HUES64 (cell line): Measurements from ENCODE around the gene HMG20A.

ENCODE experiments used
- H3K27ac ChIP-seq: 2 replicates; pipeline ENCODE4 v1.7.0; 2013; ENCODE audit warnings: low read depth, low read length, inconsistent platforms
- H3K27me3 ChIP-seq: 2 replicates; pipeline ENCODE4 v1.6.1; 2013; ENCODE audit warnings: mild to moderate bottlenecking, low read length; ENCODE audit not compliant: insufficient read depth
- H3K36me3 ChIP-seq: 2 replicates; pipeline ENCODE4 v1.6.1; 2013; ENCODE audit warnings: mild to moderate bottlenecking, low read length; ENCODE audit not compliant: insufficient read depth
- H3K4me1 ChIP-seq: 2 replicates; pipeline ENCODE4 v1.6.1; 2013; ENCODE audit warnings: mild to moderate bottlenecking, low read length, moderate library complexity; ENCODE audit not compliant: insufficient read depth
- H3K4me3 ChIP-seq: 2 replicates; pipeline ENCODE4 v1.5.1; 2013; ENCODE audit warnings: mild to moderate bottlenecking, low read length, moderate library complexity
- H3K9ac ChIP-seq: 2 replicates; pipeline ENCODE4 v1.6.1; 2013; ENCODE audit warnings: mild to moderate bottlenecking, low read depth, low read length
- H3K9me3 ChIP-seq: 2 replicates; pipeline ENCODE4 v1.6.1; 2013; ENCODE audit warnings: low read depth, low read length; ENCODE audit not compliant: insufficient read depth
- WGBS: fragments of 150-250, 120-280 bp; methylation state at CpG from one replicate; pipeline ENCODE4 v1.1.7; 2013; ENCODE audit warnings: missing lambda C conversion rate; 5-methylcytosine and 5-hydroxymethylcytosine counted together

HMG20A gene

GRCh38 chr15:77513226-77513625 lies 92.5 kb downstream of the HMG20A start:
- Histone ChIP-seq H3K27ac (no peak overlapping the region), H3K9ac (no peak overlapping the region), H3K36me3 (no peaks in the 10 kb centered on the region), H3K4me3 (no peak overlapping the region), H3K27me3 (no peaks in the 10 kb centered on the region), H3K4me1 (peaks cover 47% of the 10 kb centered on the region), H3K9me3 (no peaks in the 10 kb centered on the region)
- WGBS = 96% methylated on average over 4 of the region's 4 CpGs

GRCh38 chr15:77514641-77515402 lies 94.1 kb downstream of the HMG20A start:
- Histone ChIP-seq H3K4me1 (peaks cover 41% of the 10 kb centered on the region), H3K27ac (no peak overlapping the region), H3K4me3 (no peak overlapping the region), H3K27me3 (no peaks in the 10 kb centered on the region), H3K9ac (no peak overlapping the region), H3K9me3 (no peaks in the 10 kb centered on the region), H3K36me3 (no peaks in the 10 kb centered on the region)
- WGBS = 81% methylated on average over 10 of the region's 11 CpGs

GRCh38 chr15:77515613-77516012 lies 94.9 kb downstream of the HMG20A start:
- Histone ChIP-seq H3K9ac (no peak overlapping the region), H3K27ac (no peak overlapping the region), H3K4me3 (no peak overlapping the region), H3K27me3 (no peaks in the 10 kb centered on the region), H3K9me3 (no peaks in the 10 kb centered on the region), H3K4me1 (peaks cover 35% of the 10 kb centered on the region), H3K36me3 (no peaks in the 10 kb centered on the region)
- WGBS = 84% methylated on average over 2 of the region's 2 CpGs

GRCh38 chr15:77516076-77516475 lies 95.4 kb downstream of the HMG20A start:
- 94% methylated on average over 7 of the region's 7 CpGs for WGBS
- peaks cover 30% of the 10 kb centered on the region for H3K4me1 ChIP-seq
- H3K4me3 ChIP-seq = no peak overlapping the region
- H3K27ac ChIP-seq = no peak overlapping the region
- no peaks in the 10 kb centered on the region for H3K9me3 ChIP-seq
- H3K9ac ChIP-seq = no peak overlapping the region
- H3K36me3 ChIP-seq = no peaks in the 10 kb centered on the region
- no peaks in the 10 kb centered on the region for H3K27me3 ChIP-seq

- 98% methylated on average over 12 of the region's 12 CpGs for WGBS
- H3K9me3 ChIP-seq = no peaks in the 10 kb centered on the region
- H3K27ac ChIP-seq = no peak overlapping the region
- H3K27me3 ChIP-seq = no peaks in the 10 kb centered on the region
- H3K36me3 ChIP-seq = no peaks in the 10 kb centered on the region
- H3K4me1 ChIP-seq = peaks cover 25% of the 10 kb centered on the region; the same call in 1 of the 2 replicates
- H3K4me3 ChIP-seq = no peak overlapping the region
- no peak overlapping the region for H3K9ac ChIP-seq
Observed at GRCh38 chr15:77516786-77517185, 96.1 kb downstream of the HMG20A start.

- H3K27me3 ChIP-seq = no peaks in the 10 kb centered on the region
- WGBS = 69% methylated on average over 6 of the region's 7 CpGs
Observed at GRCh38 chr15:77517579-77517978, 96.9 kb downstream of the HMG20A start.

GRCh38 chr15:77518458-77518857 lies 97.8 kb downstream of the HMG20A start:
- H3K9me3 ChIP-seq = no peaks in the 10 kb centered on the region
- peaks cover 25% of the 10 kb centered on the region; the same call in 1 of the 2 replicates for H3K4me1 ChIP-seq
- H3K27me3 ChIP-seq = no peaks in the 10 kb centered on the region
- H3K9ac ChIP-seq = no peak overlapping the region
- WGBS = 88% methylated on average over 6 of the region's 6 CpGs
- no peaks in the 10 kb centered on the region for H3K36me3 ChIP-seq
- no peak overlapping the region for H3K27ac ChIP-seq
- H3K4me3 ChIP-seq = no peak overlapping the region

More at GRCh38 chr15:77517579-77517978, 96.9 kb downstream of the HMG20A start:
- peaks cover 25% of the 10 kb centered on the region; the same call in 1 of the 2 replicates for H3K4me1 ChIP-seq
- H3K27ac ChIP-seq = no peak overlapping the region
- H3K36me3 ChIP-seq = no peaks in the 10 kb centered on the region
- no peak overlapping the region for H3K9ac ChIP-seq
- H3K9me3 ChIP-seq = no peaks in the 10 kb centered on the region
- H3K4me3 ChIP-seq = no peak overlapping the region

GRCh38 chr15:77519540-77519939 lies 98.9 kb downstream of the HMG20A start:
- Histone ChIP-seq H3K9ac (no peak overlapping the region), H3K9me3 (no peaks in the 10 kb centered on the region), H3K4me3 (no peak overlapping the region), H3K27ac (no peak overlapping the region), H3K4me1 (peaks cover 23% of the 10 kb centered on the region; the same call in 1 of the 2 replicates), H3K36me3 (no peaks in the 10 kb centered on the region), H3K27me3 (no peaks in the 10 kb centered on the region)
- 87% methylated on average over 3 of the region's 3 CpGs for WGBS

GRCh38 chr15:77521206-77521605 lies 100.5 kb downstream of the HMG20A start:
- no peak overlapping the region for H3K4me3 ChIP-seq
- H3K4me1 ChIP-seq = peaks cover 12% of the 10 kb centered on the region
- no peak overlapping the region for H3K27ac ChIP-seq
- WGBS = 94% methylated on average over 5 of the region's 6 CpGs
- H3K9ac ChIP-seq = no peak overlapping the region
- no peaks in the 10 kb centered on the region for H3K9me3 ChIP-seq
- no peaks in the 10 kb centered on the region for H3K27me3 ChIP-seq
- H3K36me3 ChIP-seq = no peaks in the 10 kb centered on the region

GRCh38 chr15:77525400-77525811 lies 104.7 kb downstream of the HMG20A start:
- no peak overlapping the region for H3K4me3 ChIP-seq
- H3K27ac ChIP-seq = no peak overlapping the region
- H3K4me1 ChIP-seq = peaks cover 20% of the 10 kb centered on the region
- no peaks in the 10 kb centered on the region for H3K9me3 ChIP-seq
- H3K27me3 ChIP-seq = no peaks in the 10 kb centered on the region
- WGBS = 51% methylated on average over 6 of the region's 6 CpGs
- no peaks in the 10 kb centered on the region for H3K36me3 ChIP-seq
- no peak overlapping the region for H3K9ac ChIP-seq

GRCh38 chr15:77525907-77526594 lies 105.4 kb downstream of the HMG20A start:
- Histone ChIP-seq H3K4me3 (no peak overlapping the region), H3K36me3 (no peaks in the 10 kb centered on the region), H3K27ac (no peak overlapping the region), H3K4me1 (peaks cover 20% of the 10 kb centered on the region), H3K9ac (no peak overlapping the region), H3K9me3 (no peaks in the 10 kb centered on the region), H3K27me3 (no peaks in the 10 kb centered on the region)
- 84% methylated on average over 11 of the region's 11 CpGs for WGBS
